ENCODE results near the gene MSGN1. TPM values are rescaled to one million over a fixed set of nuclear protein-coding genes. Genes with fewer than 3 reads are reported as not detected.

Gene MSGN1
- total RNA-seq, result not detected in 2 replicates

DNA sequence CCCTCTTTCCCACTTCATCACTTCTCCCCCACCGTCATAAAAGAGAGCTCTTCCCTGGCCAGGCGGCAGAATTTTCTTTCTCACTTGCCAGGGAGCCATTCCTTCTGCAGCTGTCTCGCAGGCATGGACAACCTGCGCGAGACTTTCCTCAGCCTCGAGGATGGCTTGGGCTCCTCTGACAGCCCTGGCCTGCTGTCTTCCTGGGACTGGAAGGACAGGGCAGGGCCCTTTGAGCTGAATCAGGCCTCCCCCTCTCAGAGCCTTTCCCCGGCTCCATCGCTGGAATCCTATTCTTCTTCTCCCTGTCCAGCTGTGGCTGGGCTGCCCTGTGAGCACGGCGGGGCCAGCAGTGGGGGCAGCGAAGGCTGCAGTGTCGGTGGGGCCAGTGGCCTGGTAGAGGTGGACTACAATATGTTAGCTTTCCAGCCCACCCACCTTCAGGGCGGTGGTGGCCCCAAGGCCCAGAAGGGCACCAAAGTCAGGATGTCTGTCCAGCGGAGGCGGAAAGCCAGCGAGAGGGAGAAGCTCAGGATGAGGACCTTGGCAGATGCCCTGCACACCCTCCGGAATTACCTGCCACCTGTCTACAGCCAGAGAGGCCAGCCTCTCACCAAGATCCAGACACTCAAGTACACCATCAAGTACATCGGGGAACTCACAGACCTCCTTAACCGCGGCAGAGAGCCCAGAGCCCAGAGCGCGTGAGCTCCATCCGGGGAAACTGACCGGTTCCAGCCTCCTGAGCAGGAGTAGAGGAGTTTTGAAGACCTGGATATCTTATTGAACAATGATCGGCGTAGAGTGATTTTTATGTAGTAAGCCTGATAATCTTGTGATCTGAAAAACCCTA is at the start of gene MSGN1:
MSGN1 (plus strand) TSS at position 65 of the 850 bp plus-strand sequence; CDS start at position 124, 59 bp downstream.

Other genes starting within 250 kb of the MSGN1 start
- 26.0 and 29.8 TPM in 2 replicates for gene SMC6, start 62.6 kb upstream of the MSGN1 start, total RNA-seq
- 8.9 TPM in 2 replicates for gene GEN1, start 62.3 kb upstream of the MSGN1 start, total RNA-seq
- 0.81 and 0.94 TPM in 2 replicates for gene KCNS3, start 62.2 kb downstream of the MSGN1 start, total RNA-seq

Data from endothelial cell of coronary artery (primary cell).